ENCODE measurements around the gene SCMH1.
"Not testable (repeated sequence)": the region's sequence is repeated elsewhere in the genome, so short reads cannot be mapped to it uniquely, and the experiment has no call there.

The SCMH1 gene

GRCh38 chr1:41249319-41249718, 7.2 kb upstream of the SCMH1 start:
- no peak for DNase-seq (ENCODE audit: low spot score)

- no peak for DNase-seq (ENCODE audit: low spot score)
Observed at GRCh38 chr1:41246568-41246967, 4.5 kb upstream of the SCMH1 start.

GRCh38 chr1:41245659-41246058, 3.6 kb upstream of the SCMH1 start:
- DNase-seq (ENCODE audit: low spot score), result no peak

- no peak for DNase-seq (ENCODE audit: low spot score)
Observed at GRCh38 chr1:41243079-41243385, 926 bp upstream of the SCMH1 start.

- DNase-seq (ENCODE audit: low spot score), result no peak
Observed at GRCh38 chr1:41242342-41243078, 404 bp upstream of the SCMH1 start.

GRCh38 chr1:41241354-41241748, 755 bp downstream of the SCMH1 start:
- DNase-seq (ENCODE audit: low spot score), result no peak

- DNase-seq (ENCODE audit: low spot score), result no peak
Observed at GRCh38 chr1:41240781-41241353, 1.2 kb downstream of the SCMH1 start.

GRCh38 chr1:41239988-41240610, 2.0 kb downstream of the SCMH1 start:
- DNase-seq (ENCODE audit: low spot score), result peak; percentile 13

GRCh38 chr1:41238311-41238988, 3.7 kb downstream of the SCMH1 start:
- no peak for DNase-seq (ENCODE audit: low spot score)

GRCh38 chr1:41236781-41237180, 5.3 kb downstream of the SCMH1 start:
- DNase-seq (ENCODE audit: low spot score), result no peak

GRCh38 chr1:41235893-41236292, 6.2 kb downstream of the SCMH1 start:
- no peak for DNase-seq (ENCODE audit: low spot score)

- DNase-seq (ENCODE audit: low spot score), result no peak
Observed at GRCh38 chr1:41233708-41234107, 8.4 kb downstream of the SCMH1 start.

GRCh38 chr1:41232305-41232704, 9.8 kb downstream of the SCMH1 start:
- no peak for DNase-seq (ENCODE audit: low spot score)

- no peak for DNase-seq (ENCODE audit: low spot score)
Observed at GRCh38 chr1:41230656-41231055, 11.4 kb downstream of the SCMH1 start.

GRCh38 chr1:41229219-41229618, 12.9 kb downstream of the SCMH1 start:
- DNase-seq (ENCODE audit: low spot score), result not testable (repeated sequence)

GRCh38 chr1:41226815-41227434, 15.2 kb downstream of the SCMH1 start:
- no peak for DNase-seq (ENCODE audit: low spot score)

GRCh38 chr1:41225495-41225894, 16.6 kb downstream of the SCMH1 start:
- no peak for DNase-seq (ENCODE audit: low spot score)

GRCh38 chr1:41222496-41222895, 19.6 kb downstream of the SCMH1 start:
- DNase-seq (ENCODE audit: low spot score), result no peak

- no peak for DNase-seq (ENCODE audit: low spot score)
Observed at GRCh38 chr1:41221995-41222394, 20.1 kb downstream of the SCMH1 start.

- no peak for DNase-seq (ENCODE audit: low spot score)
Observed at GRCh38 chr1:41218152-41218551, 24.0 kb downstream of the SCMH1 start.

- DNase-seq (ENCODE audit: low spot score), result no peak
Observed at GRCh38 chr1:41217441-41217840, 24.7 kb downstream of the SCMH1 start.

GRCh38 chr1:41215623-41216022, 26.5 kb downstream of the SCMH1 start:
- no peak for DNase-seq (ENCODE audit: low spot score)

GRCh38 chr1:41213341-41213740, 28.8 kb downstream of the SCMH1 start:
- no peak for DNase-seq (ENCODE audit: low spot score)
